Upper lobe of left lung (tissue), 6 donors: ENCODE data around the gene GLS. TPM values are rescaled to one million over a fixed set of nuclear protein-coding genes. Genes with fewer than 3 reads are reported as not detected.

Source experiments
- ATAC-seq, 2 donors: fragments of 200-7000 bp; cut with Tn5 transposase; one replicate each; pipeline ENCODE4 v1.9.1; 2022; ENCODE audit warnings: mild to moderate bottlenecking in 2 of 2, moderate library complexity in 2 of 2; ENCODE audit not compliant: low FRiP score in 2 of 2
- DNase-seq, 2 donors: peaks; one replicate each; pipeline ENCODE4 v3.0.0-alpha.2; 2019 to 2020
- H3K27ac ChIP-seq, 4 donors: fragments of 200-600 bp; sonication (generic); one replicate each; pipeline ENCODE4 v1.5.1; 2016 to 2019
- H3K27me3 ChIP-seq, 4 donors: fragments of 200-600 bp; sonication (generic); one replicate each; pipeline ENCODE4 v1.5.1; 2017 to 2019
- H3K36me3 ChIP-seq, 4 donors: fragments of 200-600 bp; sonication (generic); one replicate each; pipeline ENCODE4 v1.5.1; 2016 to 2019
- H3K4me1 ChIP-seq, 4 donors: fragments of 200-600 bp; sonication (generic); one replicate each; pipeline ENCODE4 v1.5.1; 2018 to 2019
- H3K4me3 ChIP-seq, 4 donors: fragments of 200-600 bp; sonication (generic); one replicate each; pipeline ENCODE4 v1.5.1; 2017 to 2019; ENCODE audit warnings: mild to moderate bottlenecking in 2 of 4, moderate library complexity in 1 of 4
- H3K9me3 ChIP-seq, 4 donors: fragments of 200-600 bp; sonication (generic); one replicate each; pipeline ENCODE4 v1.5.1; 2018 to 2019
- CTCF ChIP-seq, 6 experiments: fragments of 450-650 bp in 4 of 6; fragments of 200-600 bp in 2 of 6; sonication (generic) in 2 of 6; IDR thresholded peaks; one replicate each; pipeline ENCODE4 v1.5.1; 2016 to 2019; ENCODE audit warnings: antibody characterized with exemption in 6 of 6
- EP300 ChIP-seq, 4 donors: sonication (generic); formaldehyde crosslinking; IDR thresholded peaks; one replicate each; pipeline ENCODE4 v1.5.1; 2017; ENCODE audit warnings: antibody characterized with exemption in 4 of 4, control low read depth in 2 of 4
- POLR2A ChIP-seq, 4 donors: fragments of 450-650 bp; IDR thresholded peaks; one replicate each; pipeline ENCODE4 v1.5.1; 2016 to 2017; ENCODE audit warnings: antibody characterized with exemption in 4 of 4, mild to moderate bottlenecking in 2 of 4
- POLR2AphosphoS5 ChIP-seq, 2 donors: sonication (generic); formaldehyde crosslinking; IDR thresholded peaks; one replicate each; pipeline ENCODE4 v1.5.1; 2017; ENCODE audit warnings: antibody characterized with exemption in 2 of 2
- WGBS, 2 donors: methylation state at CpG; one replicate each; pipeline ENCODE4 v1.1.5; 2017 to 2018; 5-methylcytosine and 5-hydroxymethylcytosine counted together
- total RNA-seq, 6 donors: library from RNA; depleted of rRNA in 4 of 6; stranded (reverse); fragments of >200 nt in 4 of 6; gene quantifications; one replicate each; pipeline versions ENCODE4 v1.1.0 to v1.2.1, GENCODE V29; 2016 to 2021
- donor health status: DM: no; HTN: no; CAD: no; lungs with moderate emphysema.
- donor health status: DM: no; HTN: yes; CAD: no; lungs with severe emphysema.

GLS gene
- total RNA-seq, 6 donors from 2014 or later: 126 to 401 (median 189) TPM

- Histone ChIP-seq H3K9me3 (no peaks in the 10 kb centered on the region), H3K27me3 (no peaks in the 10 kb centered on the region), H3K4me1 (peaks cover 0 to 5% (median 2%) of the 10 kb centered on the region in 4 donors), H3K4me3 (no peak overlapping the region), H3K27ac (no peak overlapping the region), H3K36me3 (peaks cover 20 to 92% (median 45%) of the 10 kb centered on the region in 4 donors)
- TF ChIP-seq EP300 (IDR thresholded peaks at IDR 0.05) (no peak), POLR2A (IDR thresholded peaks at IDR 0.05) (no peak), CTCF (IDR thresholded peaks at IDR 0.05) (no peak), POLR2AphosphoS5 (IDR thresholded peaks at IDR 0.05) (no peak)
- ATAC-seq (no peak), DNase-seq (no peak)
- WGBS, 2 donors: 87 to 91% methylated on average over 2 of the region's 2 CpGs
These were observed 85.1 kb downstream of the GLS start for GRCh38 chr2:190965580-190966222.

DNA sequence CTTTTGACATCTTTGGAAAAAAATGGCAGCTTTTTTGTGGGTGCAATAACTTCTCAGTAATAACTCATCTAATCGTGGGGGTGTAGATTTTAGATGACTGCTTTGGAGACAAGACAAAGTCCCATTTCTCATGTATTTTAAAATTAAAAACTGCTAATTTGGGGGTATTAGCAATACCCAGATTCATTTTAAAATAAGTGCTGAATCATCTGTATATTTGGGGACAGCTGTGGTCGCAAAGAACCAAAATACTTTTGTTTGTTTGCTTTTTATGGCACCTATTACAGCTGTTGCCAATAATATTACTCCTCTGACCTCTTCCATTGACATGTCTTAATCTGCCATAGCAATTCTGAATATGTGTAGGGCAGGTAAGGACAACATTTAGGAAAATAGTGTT, 87.9 kb downstream of the GLS start:
- no peak for ATAC-seq
- Histone ChIP-seq H3K4me3 (no peak overlapping the region), H3K4me1 (peaks cover 6 to 22% (median 16%) of the 10 kb centered on the region in 4 donors), H3K9me3 (no peaks in the 10 kb centered on the region), H3K27ac (no peak overlapping the region), H3K27me3 (no peaks in the 10 kb centered on the region), H3K36me3 (peaks cover 25 to 97% (median 57%) of the 10 kb centered on the region in 4 donors)
- DNase-seq: no peak
- TF ChIP-seq POLR2AphosphoS5 (IDR thresholded peaks at IDR 0.05): no peak
- TF ChIP-seq EP300 (IDR thresholded peaks at IDR 0.05): no peak
- no peak for TF ChIP-seq POLR2A (IDR thresholded peaks at IDR 0.05)
- no peak for TF ChIP-seq CTCF (IDR thresholded peaks at IDR 0.05)
- 93 to 94% methylated on average over 2 of the region's 2 CpGs for WGBS, 2 donors

GRCh38 chr2:190970160-190970559, 89.5 kb downstream of the GLS start:
- DNase-seq: no peak
- Histone ChIP-seq H3K36me3 (peaks cover 35 to 97% (median 61%) of the 10 kb centered on the region in 4 donors), H3K4me1 (peaks cover 6 to 36% (median 21%) of the 10 kb centered on the region in 4 donors), H3K27me3 (no peaks in the 10 kb centered on the region), H3K4me3 (no peak overlapping the region), H3K9me3 (no peaks in the 10 kb centered on the region), H3K27ac (no peak overlapping the region)
- no peak for ATAC-seq
- 75 to 79% methylated on average over 3 of the region's 3 CpGs for WGBS, 2 donors
- no peak for TF ChIP-seq CTCF (IDR thresholded peaks at IDR 0.05)
- TF ChIP-seq POLR2AphosphoS5 (IDR thresholded peaks at IDR 0.05): no peak
- no peak for TF ChIP-seq POLR2A (IDR thresholded peaks at IDR 0.05)
- TF ChIP-seq EP300 (IDR thresholded peaks at IDR 0.05): no peak

GRCh38 chr2:190970873-190971506, 90.4 kb downstream of the GLS start:
- ATAC-seq: peak in 1 of 2 donors; percentile 47
- Histone ChIP-seq H3K9me3 (no peaks in the 10 kb centered on the region), H3K4me1 (peaks cover 6 to 36% (median 21%) of the 10 kb centered on the region in 4 donors), H3K36me3 (peaks cover 38 to 97% (median 65%) of the 10 kb centered on the region in 4 donors), H3K27me3 (no peaks in the 10 kb centered on the region), H3K4me3 (no peak overlapping the region), H3K27ac (peak overlapping the region in 3 of 4 donors; percentile 2 to 57 (median 28))
- 56 to 65% methylated on average over 5 of the region's 5 CpGs for WGBS, 2 donors
- DNase-seq: no peak
- TF ChIP-seq POLR2AphosphoS5 (IDR thresholded peaks at IDR 0.05) (no peak), POLR2A (IDR thresholded peaks at IDR 0.05) (no peak), CTCF (IDR thresholded peaks at IDR 0.05) (no peak), EP300 (IDR thresholded peaks at IDR 0.05) (no peak)
